ENCODE measurements around the gene EPM2A. TPM values are rescaled to one million over a fixed set of nuclear protein-coding genes. Genes with fewer than 3 reads are reported as not detected.

EPM2A gene
- 4.4 and 4.5 TPM in 2 replicates for total RNA-seq

GRCh38 chr6:145735356-145736165 is at the start of gene EPM2A:
Gene EPM2A, minus strand, starts transcription at chr6:145735520. Its CDS starts 22 bp downstream, at chr6:145735498.

Other genes with a start within 250 kb of the EPM2A start
- 17.8 and 22.7 TPM in 2 replicates for gene FBXO30, start 79.3 kb upstream of the EPM2A start, total RNA-seq
- gene SHPRH, start 228.8 kb upstream of the EPM2A start, total RNA-seq = 15.4 and 25.6 TPM in 2 replicates

Data from nasal cavity respiratory epithelium epithelial cell of viscerocranial mucosa (primary cell).